Measurements from ENCODE around the gene ZNF891. TPM values are rescaled to one million over a fixed set of nuclear protein-coding genes. Genes with fewer than 3 reads are reported as not detected.

Gene ZNF891
- total and polyA plus RNA-seq, 11 donors = 0.49 to 1.3 (median 0.91) TPM

DNA sequence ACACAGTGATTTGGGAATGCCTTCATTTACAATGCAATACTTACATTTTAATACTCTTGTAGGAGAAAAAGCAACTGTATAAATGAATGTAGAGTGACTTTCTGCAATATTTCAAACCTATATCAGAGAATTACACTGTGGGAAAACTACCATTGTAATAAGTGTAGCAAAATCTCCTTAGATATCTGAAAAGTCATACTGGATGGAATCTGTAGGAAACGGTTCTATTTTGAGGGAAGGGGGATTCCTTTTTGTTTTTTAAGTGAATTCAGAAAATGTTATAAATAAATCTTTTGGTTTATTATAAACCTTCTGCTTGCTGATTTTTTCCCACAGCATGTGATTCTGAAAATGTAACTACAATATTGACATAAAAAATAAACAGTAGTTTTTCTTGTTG lies 23.0 kb downstream of the ZNF891 start:
- H3K9me3 ChIP-seq = peaks cover 18 to 100% (median 100%) of the 10 kb centered on the region in 12 donors
- H3K36me3 ChIP-seq = peaks cover 14 to 91% (median 45%) of the 10 kb centered on the region in 9 donors
- no peak for ATAC-seq

DNA sequence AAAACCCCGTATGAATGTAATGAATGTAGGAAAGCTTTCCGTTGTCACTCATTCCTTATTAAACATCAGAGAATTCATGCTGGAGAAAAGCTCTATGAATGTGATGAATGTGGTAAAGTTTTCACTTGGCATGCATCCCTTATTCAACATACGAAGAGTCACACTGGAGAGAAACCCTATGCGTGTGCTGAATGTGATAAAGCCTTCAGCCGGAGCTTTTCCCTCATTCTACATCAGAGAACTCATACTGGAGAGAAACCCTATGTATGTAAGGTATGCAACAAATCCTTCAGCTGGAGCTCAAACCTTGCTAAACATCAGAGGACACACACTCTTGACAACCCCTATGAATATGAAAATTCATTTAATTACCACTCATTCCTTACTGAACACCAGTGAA lies 23.8 kb downstream of the ZNF891 start:
- Histone ChIP-seq H3K27ac (no peak overlapping the region), H3K36me3 (peaks cover 15 to 99% (median 54%) of the 10 kb centered on the region in 9 donors), H3K4me3 (no peak overlapping the region), H3K4me1 (no peaks in the 10 kb centered on the region), H3K27me3 (no peaks in the 10 kb centered on the region), H3K9me3 (peaks cover 19 to 100% (median 100%) of the 10 kb centered on the region in 12 donors)
- TF ChIP-seq, protein P1, sequence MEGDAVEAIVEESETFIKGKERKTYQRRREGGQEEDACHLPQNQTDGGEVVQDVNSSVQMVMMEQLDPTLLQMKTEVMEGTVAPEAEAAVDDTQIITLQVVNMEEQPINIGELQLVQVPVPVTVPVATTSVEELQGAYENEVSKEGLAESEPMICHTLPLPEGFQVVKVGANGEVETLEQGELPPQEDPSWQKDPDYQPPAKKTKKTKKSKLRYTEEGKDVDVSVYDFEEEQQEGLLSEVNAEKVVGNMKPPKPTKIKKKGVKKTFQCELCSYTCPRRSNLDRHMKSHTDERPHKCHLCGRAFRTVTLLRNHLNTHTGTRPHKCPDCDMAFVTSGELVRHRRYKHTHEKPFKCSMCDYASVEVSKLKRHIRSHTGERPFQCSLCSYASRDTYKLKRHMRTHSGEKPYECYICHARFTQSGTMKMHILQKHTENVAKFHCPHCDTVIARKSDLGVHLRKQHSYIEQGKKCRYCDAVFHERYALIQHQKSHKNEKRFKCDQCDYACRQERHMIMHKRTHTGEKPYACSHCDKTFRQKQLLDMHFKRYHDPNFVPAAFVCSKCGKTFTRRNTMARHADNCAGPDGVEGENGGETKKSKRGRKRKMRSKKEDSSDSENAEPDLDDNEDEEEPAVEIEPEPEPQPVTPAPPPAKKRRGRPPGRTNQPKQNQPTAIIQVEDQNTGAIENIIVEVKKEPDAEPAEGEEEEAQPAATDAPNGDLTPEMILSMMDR (IDR thresholded peaks at IDR 0.05) = no peak
- TF ChIP-seq POLR2A (IDR thresholded peaks at IDR 0.05) = no peak
- intact Hi-C loops (cut with DNase I) = no loop called here
- DNase-seq = no peak
- WGBS, 4 donors = 95 to 99% (median 97%) methylated on average over 5 of the region's 5 CpGs
- no peak for ATAC-seq

More for the DNA sequence above, 23.0 kb downstream of the ZNF891 start:
- TF ChIP-seq, protein P1 (IDR thresholded peaks at IDR 0.05) = no peak
- no peak for TF ChIP-seq POLR2A (IDR thresholded peaks at IDR 0.05)
- Histone ChIP-seq H3K4me1 (no peaks in the 10 kb centered on the region), H3K4me3 (no peak overlapping the region), H3K27me3 (no peaks in the 10 kb centered on the region), H3K27ac (no peak overlapping the region)
- DNase-seq = no peak
- intact Hi-C loops (cut with DNase I) = no loop called here
- WGBS, 4 donors = 92 to 100% (median 95%) methylated on average over 1 of the region's 1 CpG

DNA sequence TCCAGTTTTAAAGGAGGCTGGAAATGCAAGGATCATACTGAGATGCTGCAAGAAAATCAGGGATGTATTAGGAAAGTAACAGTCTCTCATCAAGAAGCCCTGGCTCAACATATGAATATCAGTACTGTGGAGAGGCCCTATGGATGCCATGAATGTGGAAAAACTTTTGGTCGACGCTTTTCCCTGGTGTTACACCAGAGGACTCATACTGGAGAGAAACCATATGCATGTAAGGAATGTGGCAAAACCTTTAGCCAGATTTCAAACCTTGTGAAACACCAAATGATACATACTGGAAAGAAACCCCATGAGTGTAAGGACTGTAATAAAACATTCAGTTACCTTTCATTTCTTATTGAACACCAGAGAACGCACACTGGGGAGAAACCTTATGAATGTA lies 24.5 kb downstream of the ZNF891 start:
- 96 to 100% (median 98%) methylated on average over 3 of the region's 3 CpGs for WGBS, 4 donors
- ATAC-seq (no peak), DNase-seq (no peak)
- intact Hi-C loops (cut with DNase I) = no loop called here
- peaks cover 15 to 100% (median 60%) of the 10 kb centered on the region in 9 donors for H3K36me3 ChIP-seq
- no peak overlapping the region for H3K4me3 ChIP-seq
- no peaks in the 10 kb centered on the region for H3K27me3 ChIP-seq
- peaks cover 20 to 100% (median 100%) of the 10 kb centered on the region in 12 donors for H3K9me3 ChIP-seq
- no peak for TF ChIP-seq POLR2A (IDR thresholded peaks at IDR 0.05)
- TF ChIP-seq, protein P1 (IDR thresholded peaks at IDR 0.05) = peak in 1 of 12 donors; percentile 2
- H3K27ac ChIP-seq = no peak overlapping the region
- H3K4me1 ChIP-seq = no peaks in the 10 kb centered on the region

DNA sequence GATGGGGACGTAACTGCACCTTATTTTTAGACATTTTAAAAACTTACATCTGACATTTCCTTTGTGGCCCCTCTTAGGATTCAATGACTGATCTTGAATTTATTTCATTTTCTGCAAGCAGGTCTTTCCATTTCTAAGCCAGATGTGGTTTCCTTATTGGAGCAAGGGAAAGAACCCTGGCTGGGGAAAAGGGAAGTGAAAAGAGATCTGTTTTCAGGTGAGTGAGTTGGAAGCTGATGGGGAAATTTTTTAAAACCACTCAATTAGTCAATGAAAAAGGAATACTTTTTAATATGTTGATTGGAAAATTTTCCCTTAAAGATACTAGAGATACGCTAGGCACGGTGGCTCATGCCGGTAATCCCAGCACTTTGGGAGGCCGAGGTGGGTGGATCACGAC lies 46.7 kb downstream of the ZNF891 start:
- no peak for TF ChIP-seq POLR2A (IDR thresholded peaks at IDR 0.05)
- TF ChIP-seq, protein P1 (IDR thresholded peaks at IDR 0.05) = no peak
- intact Hi-C loops (cut with DNase I) = loop anchor here in 4 of 10 donors (5.0 kb wide), 3 partner anchors 44 to 96 kb away; partner anchors contain the start of genes ZNF26 (in 1 of the 4) and ZNF84 (in 1 of the 4)
- peaks cover 0 to 85% (median 69%) of the 10 kb centered on the region in 12 donors for H3K9me3 ChIP-seq
- no peak for DNase-seq
- H3K4me1 ChIP-seq = peaks cover 0 to 22% (median 9%) of the 10 kb centered on the region in 12 donors
- H3K36me3 ChIP-seq = peaks cover 11 to 67% (median 59%) of the 10 kb centered on the region in 9 donors
- H3K4me3 ChIP-seq = no peak overlapping the region
- no peak for ATAC-seq
- H3K27ac ChIP-seq = no peak overlapping the region
- no peaks in the 10 kb centered on the region for H3K27me3 ChIP-seq
- WGBS, 4 donors = 97 to 98% (median 98%) methylated on average over 6 of the region's 6 CpGs

Data from heart left ventricle (tissue), 16 donors.